GM18873 (cell line): ENCODE data around the gene RFC4.

Experiments
- ATAC-seq: cut with Tn5 transposase; IDR thresholded peaks from one replicate; pipeline ENCODE4 v1.9.1; 2021; ENCODE audit warnings: mild to moderate bottlenecking, moderate library complexity, moderate number of reproducible peaks; ENCODE audit not compliant: unreplicated experiment, low FRiP score

Gene RFC4

GRCh38 chr3:186788482-186789370, 17.6 kb downstream of the RFC4 start:
- no peak for ATAC-seq

GRCh38 chr3:186787642-186788481, 18.4 kb downstream of the RFC4 start:
- ATAC-seq, result no peak

GRCh38 chr3:186786922-186787321, 19.4 kb downstream of the RFC4 start:
- ATAC-seq, result no peak

GRCh38 chr3:186785495-186786018, 20.7 kb downstream of the RFC4 start:
- ATAC-seq, result no peak

- ATAC-seq, result no peak
These were observed 21.3 kb downstream of the RFC4 start for GRCh38 chr3:186784820-186785494.

- peak; percentile 40 for ATAC-seq
These were observed 22.4 kb downstream of the RFC4 start for GRCh38 chr3:186783731-186784515.

- ATAC-seq, result peak; percentile 43
These were observed 23.1 kb downstream of the RFC4 start, which contains the start of gene EIF4A2 for GRCh38 chr3:186783058-186783730. Gene EIF4A2, plus strand, starts transcription at chr3:186783577. Its CDS starts 34 bp downstream, at chr3:186783611.

- no peak for ATAC-seq
These were observed 23.7 kb downstream of the RFC4 start for GRCh38 chr3:186782542-186783057.

GRCh38 chr3:186779204-186779603, 27.1 kb downstream of the RFC4 start:
- no peak for ATAC-seq

- no peak for ATAC-seq
These were observed 30.3 kb downstream of the RFC4 start for GRCh38 chr3:186775999-186776398.

GRCh38 chr3:186772701-186773417, 33.4 kb downstream of the RFC4 start:
- ATAC-seq, result peak; percentile 83

GRCh38 chr3:186772281-186772694, 34.0 kb downstream of the RFC4 start:
- peak; percentile 9 for ATAC-seq

GRCh38 chr3:186760897-186761447, 45.3 kb downstream of the RFC4 start:
- no peak for ATAC-seq

- ATAC-seq, result no peak
These were observed 46.0 kb downstream of the RFC4 start for GRCh38 chr3:186760141-186760833.

- ATAC-seq, result no peak
These were observed 46.9 kb downstream of the RFC4 start for GRCh38 chr3:186759231-186759930.

- no peak for ATAC-seq
These were observed 48.5 kb downstream of the RFC4 start for GRCh38 chr3:186757686-186758220.
